HCT116 (cell line): ENCODE measurements around the gene DNASE2. TPM values are rescaled to one million over a fixed set of nuclear protein-coding genes. Genes with fewer than 3 reads are reported as not detected.

Source experiments
- ATAC-seq: fragments of 200-7000 bp; cut with Tn5 transposase; 2 replicates; pipeline ENCODE4 v1.9.1; 2020; ENCODE audit warnings: mild to moderate bottlenecking, moderate library complexity
- BruUV-seq: library from RNA; stranded (reverse); fragments of 400-500 nt; replicated peaks from 2 replicates; lab custom pipeline; 2021; lab: Mats Ljungman, UMichigan
- CTCF ChIA-PET: fragments of 300-600 bp; sonication (Branson Sonifier 250); formaldehyde crosslinking; loops from one replicate; lab custom pipeline; 2021; ENCODE audit warnings: antibody characterized with exemption; lab: Charles Lee
- POLR2A ChIA-PET: fragments of 300-600, 350-600 bp; sonication (Branson Sonifier 250); formaldehyde crosslinking; loops from one replicate; lab custom pipeline; 2021; ENCODE audit warnings: antibody characterized with exemption; lab: Charles Lee
- RAD21 ChIA-PET, 2 experiments: fragments of 300-600 bp; sonication (Branson Sonifier 250); formaldehyde crosslinking; loops; one replicate each; lab custom pipeline; 2023; ENCODE audit warnings: low total read pairs in 2 of 2; ENCODE audit not compliant: uncharacterized antibody in 2 of 2, unreplicated experiment in 2 of 2, low non-redundant PET in 1 of 2; lab: Charles Lee
- DNase-seq: peaks from one replicate; pipeline ENCODE4 v3.0.0-alpha.2; 2010; ENCODE audit warnings: low read depth, low spot score
- H2AFZ ChIP-seq: fragments of 200-600 bp; shearing (Covaris generic), sonication (generic); 2 replicates; pipeline ENCODE4 v1.6.1; 2017; ENCODE audit warnings: low read depth, mixed run types, mixed read lengths, antibody characterized with exemption, low read length; ENCODE audit not compliant: poor library complexity, severe bottlenecking
- H3K27ac ChIP-seq: 2 replicates; pipeline ENCODE4 v1.5.1; 2012; ENCODE audit warnings: low read depth, low read length
- H3K27me3 ChIP-seq: fragments of 200-600 bp; sonication (generic); 2 replicates; pipeline ENCODE4 v1.6.1; 2016; ENCODE audit warnings: mixed run types, low read length, mixed read lengths; ENCODE audit not compliant: insufficient read depth
- H3K36me3 ChIP-seq, 2 experiments: fragments of 200-500 bp in 1 of 2; fragments of 200-600 bp in 1 of 2; sonication (Bioruptor generic) in 1 of 2; sonication (generic) in 1 of 2; 2 replicates each; pipeline versions ENCODE4 v1.5.1 to v1.6.1; 2014 to 2016; ENCODE audit warnings: low read length in 2 of 2, inconsistent platforms in 1 of 2, mixed read lengths in 1 of 2, mixed run types in 1 of 2; ENCODE audit not compliant: insufficient read depth in 2 of 2, control insufficient read depth in 1 of 2
- H3K4me1 ChIP-seq, 2 experiments: fragments of 200-600 bp in 1 of 2; sonication (generic) in 1 of 2; 2 replicates each; pipeline versions ENCODE4 v1.5.1 to v1.6.1; 2012 to 2017; ENCODE audit warnings: low read length in 2 of 2, inconsistent platforms in 1 of 2, mild to moderate bottlenecking in 1 of 2, mixed read lengths in 1 of 2, mixed run types in 1 of 2, moderate library complexity in 1 of 2; ENCODE audit not compliant: insufficient read depth in 2 of 2, control insufficient read depth in 1 of 2
- H3K4me2 ChIP-seq: fragments of 200-600 bp; sonication (generic); 2 replicates; pipeline ENCODE4 v1.6.1; 2017; ENCODE audit warnings: mixed run types, low read length, mixed read lengths
- H3K4me3 ChIP-seq, 2 experiments: fragments of 200-600 bp in 1 of 2; sonication (generic) in 1 of 2; replicated peaks in 1 of 2; 2 replicates each; pipeline ENCODE4 v1.5.1; 2011 to 2016; ENCODE audit warnings: low read length in 2 of 2, control low read depth in 1 of 2, low read depth in 1 of 2, mild to moderate bottlenecking in 1 of 2, mixed read lengths in 1 of 2, mixed run types in 1 of 2
- H3K79me2 ChIP-seq: fragments of 200-600 bp; sonication (generic); 2 replicates; pipeline ENCODE4 v1.6.1; 2017; ENCODE audit warnings: mild to moderate bottlenecking, mixed run types, low read length, moderate library complexity, mixed read lengths; ENCODE audit not compliant: insufficient read depth
- H3K9ac ChIP-seq: fragments of 200-600 bp; sonication (generic); 2 replicates; pipeline ENCODE4 v1.6.1; 2016; ENCODE audit warnings: low read length, mixed read lengths
- H3K9me2 ChIP-seq: fragments of 200-600 bp; sonication (generic), shearing (Covaris generic); 2 replicates; pipeline ENCODE4 v1.6.1; 2017; ENCODE audit warnings: mixed run types, mild to moderate bottlenecking, moderate library complexity; ENCODE audit not compliant: insufficient read depth
- H3K9me3 ChIP-seq, 2 experiments: fragments of 200-500 bp in 1 of 2; fragments of 200-600 bp in 1 of 2; sonication (Bioruptor generic) in 1 of 2; sonication (generic) in 1 of 2; 2 replicates each; pipeline ENCODE4 v1.6.1; 2014 to 2017; ENCODE audit warnings: low read length in 2 of 2, mixed read lengths in 2 of 2, inconsistent platforms in 1 of 2, low read depth in 1 of 2, mild to moderate bottlenecking in 1 of 2, mixed run types in 1 of 2, moderate library complexity in 1 of 2; ENCODE audit not compliant: control insufficient read depth in 1 of 2, insufficient read depth in 1 of 2
- H4K20me1 ChIP-seq: fragments of 200-600 bp; sonication (generic), shearing (Covaris generic); 2 replicates; pipeline ENCODE4 v1.6.1; 2017; ENCODE audit warnings: mixed run types, mild to moderate bottlenecking, moderate library complexity; ENCODE audit not compliant: insufficient read depth
- MAX ChIP-seq: IDR thresholded peaks from 2 replicates; pipeline ENCODE4 v1.6.1; 2012
- REST ChIP-seq: IDR thresholded peaks from 2 replicates; pipeline ENCODE4 v1.6.1; 2012; ENCODE audit warnings: low read depth
- SIN3A ChIP-seq: IDR thresholded peaks from 2 replicates; pipeline ENCODE4 v1.6.1; 2012; ENCODE audit warnings: low read depth
- SP1 ChIP-seq: IDR thresholded peaks from 2 replicates; pipeline ENCODE4 v1.6.1; 2012; ENCODE audit warnings: low read depth
- ZBTB33 ChIP-seq: IDR thresholded peaks from 2 replicates; pipeline ENCODE4 v1.6.1; 2011; ENCODE audit warnings: mild to moderate bottlenecking, low read length, moderate library complexity; ENCODE audit not compliant: insufficient replicate concordance; ENCODE audit errors: extremely low read depth
- ZNF274 ChIP-seq: fragments of 200-500 bp; sonication (Bioruptor generic); IDR thresholded peaks from 2 replicates; pipeline ENCODE4 v1.6.1; 2014; ENCODE audit warnings: mild to moderate bottlenecking, low read depth, low read length, inconsistent platforms
- intact Hi-C: fragments of 100-400 bp; cut with micrococcal nuclease; formaldehyde crosslinking; loops from 2 replicates; pipeline ENCODE4 v1.10.0; 2022
- total RNA-seq: library from RNA; stranded (reverse); gene quantifications from one replicate; pipeline ENCODE4 v1.2.1, GENCODE V29; 2021; ENCODE audit not compliant: unreplicated experiment

The DNASE2 gene
- total RNA-seq, 1 experiment from 2014 or later: 36.6 TPM

GRCh38 chr19:12885749-12886650 lies 4.8 kb upstream of the DNASE2 start:
- no peak overlapping the region for H3K4me3 ChIP-seq
- no peaks in the 10 kb centered on the region for H3K9me2 ChIP-seq
- no peak overlapping the region for H2AFZ ChIP-seq
- H3K4me1 ChIP-seq: peaks cover 5 to 12% of the 10 kb centered on the region in 2 experiments; a peak in 3 of 4 replicates
- POLR2A ChIA-PET: no interaction called here
- no peaks in the 10 kb centered on the region for H3K36me3 ChIP-seq
- intact Hi-C loops: no loop called here
- H4K20me1 ChIP-seq: no peaks in the 10 kb centered on the region
- ATAC-seq (no peak), DNase-seq (no peak)
- TF ChIP-seq ZBTB33: no peak
- no peak for TF ChIP-seq SIN3A
- no peak for TF ChIP-seq MAX
- TF ChIP-seq ZNF274: no peak
- TF ChIP-seq REST: no peak
- no peak for TF ChIP-seq SP1
- no peak overlapping the region for H3K27ac ChIP-seq
- H3K9me3 ChIP-seq: peaks cover 0 to 14% of the 10 kb centered on the region in 2 experiments; a peak in 2 of 4 replicates
- BruUV-seq: no TSS peak
- H3K4me2 ChIP-seq: no peak overlapping the region
- no peak overlapping the region for H3K9ac ChIP-seq
- no peaks in the 10 kb centered on the region for H3K79me2 ChIP-seq
- H3K27me3 ChIP-seq: no peaks in the 10 kb centered on the region
- CTCF ChIA-PET: no interaction called here
- RAD21 ChIA-PET: no interaction called here
